Ishikawa (cell line): ENCODE measurements around the gene EMC10.

Experiments used
- CEBPB ChIP-seq: IDR thresholded peaks from 2 replicates; pipeline ENCODE4 v1.6.1; 2012
- CREB1 ChIP-seq: IDR thresholded peaks from 2 replicates; pipeline ENCODE4 v1.6.1; 2012; ENCODE audit warnings: low read depth
- EGR1 ChIP-seq: IDR thresholded peaks from 2 replicates; pipeline ENCODE4 v1.6.1; 2012
- EP300 ChIP-seq: IDR thresholded peaks from 2 replicates; pipeline ENCODE4 v1.6.1; 2012; ENCODE audit warnings: borderline replicate concordance
- FOXM1 ChIP-seq: IDR thresholded peaks from 2 replicates; pipeline ENCODE4 v1.6.1; 2012; ENCODE audit warnings: low read depth, borderline replicate concordance
- MAX ChIP-seq: IDR thresholded peaks from 2 replicates; pipeline ENCODE4 v1.6.1; 2012
- NFIC ChIP-seq: IDR thresholded peaks from 2 replicates; pipeline ENCODE4 v1.6.1; 2012
- RAD21 ChIP-seq: IDR thresholded peaks from 2 replicates; pipeline ENCODE4 v1.6.1; 2012; ENCODE audit warnings: low read depth
- REST ChIP-seq: IDR thresholded peaks from 2 replicates; pipeline ENCODE4 v1.6.1; 2012; ENCODE audit warnings: low read depth, mild to moderate bottlenecking
- TAF1 ChIP-seq: IDR thresholded peaks from 2 replicates; pipeline ENCODE4 v1.6.1; 2012; ENCODE audit warnings: low read depth, mild to moderate bottlenecking
- TCF12 ChIP-seq: IDR thresholded peaks from 2 replicates; pipeline ENCODE4 v1.6.1; 2012; ENCODE audit warnings: low read depth
- TEAD4 ChIP-seq: IDR thresholded peaks from 2 replicates; pipeline ENCODE4 v1.6.1; 2012
- USF1 ChIP-seq: IDR thresholded peaks from 2 replicates; pipeline ENCODE4 v1.6.1; 2012
- YY1 ChIP-seq: IDR thresholded peaks from 2 replicates; pipeline ENCODE4 v1.6.1; 2012; ENCODE audit warnings: low read depth
- ZBTB7A ChIP-seq: IDR thresholded peaks from 2 replicates; pipeline ENCODE4 v1.6.1; 2012; ENCODE audit warnings: low read depth

EMC10 gene

GRCh38 chr19:50486823-50487515 is 10.7 kb downstream of the EMC10 start:
- TF ChIP-seq TAF1, result no peak
- no peak for TF ChIP-seq EGR1
- no peak for TF ChIP-seq REST
- TF ChIP-seq YY1, result no peak
- TF ChIP-seq RAD21, result peak; percentile 37; the same call in 1 of the 2 replicates
- no peak for TF ChIP-seq FOXM1

GRCh38 chr19:50488389-50489194 is 12.3 kb downstream of the EMC10 start:
- TF ChIP-seq REST (no peak), ZBTB7A (no peak), EP300 (no peak), MAX (no peak), CREB1 (no peak), EGR1 (no peak), RAD21 (no peak), FOXM1 (no peak), USF1 (no peak), TAF1 (no peak), CEBPB (no peak), TEAD4 (no peak), YY1 (no peak), TCF12 (no peak), NFIC (no peak)

- TF ChIP-seq NFIC (no peak), TEAD4 (no peak), REST (no peak), MAX (no peak), FOXM1 (no peak), RAD21 (no peak), CREB1 (no peak), YY1 (no peak), CEBPB (no peak), TAF1 (no peak), ZBTB7A (no peak)
These were observed 13.2 kb downstream of the EMC10 start for GRCh38 chr19:50489461-50490011.

- TF ChIP-seq TCF12 (no peak), ZBTB7A (no peak), YY1 (no peak), TEAD4 (no peak), TAF1 (no peak), FOXM1 (no peak), EGR1 (no peak), NFIC (no peak), MAX (no peak), CEBPB (no peak), USF1 (no peak), REST (no peak), EP300 (no peak), CREB1 (no peak), RAD21 (no peak)
These were observed 14.1 kb downstream of the EMC10 start for GRCh38 chr19:50490411-50490811.
